GM19328 (cell line): ENCODE results near the gene WDFY2.
A peak's percentile ranks its signal among the peaks of the same experiment; 100 is the strongest.
"Not testable (repeated sequence)": the region's sequence is repeated elsewhere in the genome, so short reads cannot be mapped to it uniquely, and the experiment has no call there.

Experiments used
- ATAC-seq: cut with Tn5 transposase; IDR thresholded peaks from one replicate; pipeline ENCODE4 v1.9.1; 2021; ENCODE audit warnings: mild to moderate bottlenecking, moderate library complexity; ENCODE audit not compliant: unreplicated experiment

Gene WDFY2, protein sequence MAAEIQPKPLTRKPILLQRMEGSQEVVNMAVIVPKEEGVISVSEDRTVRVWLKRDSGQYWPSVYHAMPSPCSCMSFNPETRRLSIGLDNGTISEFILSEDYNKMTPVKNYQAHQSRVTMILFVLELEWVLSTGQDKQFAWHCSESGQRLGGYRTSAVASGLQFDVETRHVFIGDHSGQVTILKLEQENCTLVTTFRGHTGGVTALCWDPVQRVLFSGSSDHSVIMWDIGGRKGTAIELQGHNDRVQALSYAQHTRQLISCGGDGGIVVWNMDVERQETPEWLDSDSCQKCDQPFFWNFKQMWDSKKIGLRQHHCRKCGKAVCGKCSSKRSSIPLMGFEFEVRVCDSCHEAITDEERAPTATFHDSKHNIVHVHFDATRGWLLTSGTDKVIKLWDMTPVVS

GRCh38 chr13:51583875-51584730 lies at the start of gene WDFY2:
Gene WDFY2 (plus strand): TSS chr13:51584462. CDS start chr13:51584688, 226 bp downstream.
- ATAC-seq = peak; percentile 73

DNA sequence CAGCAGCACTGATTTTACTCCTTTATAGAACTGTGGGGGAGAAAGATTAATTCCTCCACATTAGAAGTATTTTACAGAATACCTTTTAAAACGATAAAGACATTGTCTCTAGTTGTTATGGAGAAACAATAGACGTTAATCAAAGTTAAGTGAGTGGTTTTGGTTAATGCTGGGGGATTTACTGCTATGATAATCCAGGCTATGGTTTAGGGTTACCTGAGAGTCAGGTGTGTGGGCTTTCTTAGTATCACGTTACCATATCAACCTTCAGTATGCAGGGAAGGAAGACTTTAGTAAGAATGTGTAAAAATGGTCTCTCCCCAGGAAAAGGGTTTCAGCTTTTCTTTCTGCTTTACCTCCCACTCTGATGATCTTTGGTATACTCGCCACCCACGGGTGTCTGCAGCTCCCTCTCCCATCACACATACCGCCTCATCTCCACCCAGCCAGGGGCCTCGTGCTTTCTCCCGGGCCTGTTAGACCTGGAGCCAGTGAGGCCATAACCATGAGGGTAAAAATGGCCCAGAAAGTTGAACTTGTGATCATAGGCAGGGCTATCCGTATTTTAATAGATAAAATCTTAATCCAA lies 45.6 kb upstream of the WDFY2 start:
- ATAC-seq = no peak

DNA sequence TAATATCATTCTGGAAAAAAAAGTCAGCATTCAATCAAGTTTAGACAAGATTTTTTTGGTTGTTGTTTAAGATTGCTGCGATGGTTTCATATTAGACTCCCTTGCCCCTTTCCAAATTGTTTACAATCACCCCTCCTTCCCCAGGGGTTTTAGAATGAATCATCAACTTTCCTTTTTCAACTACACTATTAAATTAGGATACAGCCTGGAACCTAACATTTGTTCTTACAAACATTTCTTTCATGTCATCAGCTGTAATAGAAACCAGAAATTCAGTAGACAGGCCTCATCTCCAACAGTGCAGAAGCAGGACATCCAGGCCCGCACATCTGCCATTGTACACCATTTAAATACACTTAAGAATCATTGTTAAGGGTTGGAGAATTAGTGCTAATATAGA lies 44.4 kb upstream of the WDFY2 start:
- no peak for ATAC-seq

DNA sequence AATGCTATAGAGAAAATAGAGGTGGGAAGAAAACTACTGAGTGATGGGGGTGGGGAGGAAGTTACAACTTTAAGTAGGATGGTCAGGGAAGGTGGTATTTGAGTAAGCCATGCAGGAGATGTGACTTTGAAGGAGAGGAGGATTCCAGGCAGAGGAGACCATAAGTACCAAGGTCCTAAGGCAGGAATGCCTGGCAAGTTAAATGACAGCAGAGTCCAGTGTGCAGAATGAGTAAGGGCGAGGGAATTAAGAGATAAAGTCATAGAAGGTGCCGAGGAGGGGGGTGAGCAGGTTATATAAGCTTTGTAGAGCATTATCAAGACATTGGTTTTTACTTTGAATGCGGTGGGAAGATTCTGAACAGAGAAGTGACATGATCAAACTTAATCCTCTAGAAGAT lies 43.2 kb upstream of the WDFY2 start:
- ATAC-seq = no peak

GRCh38 chr13:51541809-51542258 lies 42.4 kb upstream of the WDFY2 start:
- ATAC-seq = no peak

DNA sequence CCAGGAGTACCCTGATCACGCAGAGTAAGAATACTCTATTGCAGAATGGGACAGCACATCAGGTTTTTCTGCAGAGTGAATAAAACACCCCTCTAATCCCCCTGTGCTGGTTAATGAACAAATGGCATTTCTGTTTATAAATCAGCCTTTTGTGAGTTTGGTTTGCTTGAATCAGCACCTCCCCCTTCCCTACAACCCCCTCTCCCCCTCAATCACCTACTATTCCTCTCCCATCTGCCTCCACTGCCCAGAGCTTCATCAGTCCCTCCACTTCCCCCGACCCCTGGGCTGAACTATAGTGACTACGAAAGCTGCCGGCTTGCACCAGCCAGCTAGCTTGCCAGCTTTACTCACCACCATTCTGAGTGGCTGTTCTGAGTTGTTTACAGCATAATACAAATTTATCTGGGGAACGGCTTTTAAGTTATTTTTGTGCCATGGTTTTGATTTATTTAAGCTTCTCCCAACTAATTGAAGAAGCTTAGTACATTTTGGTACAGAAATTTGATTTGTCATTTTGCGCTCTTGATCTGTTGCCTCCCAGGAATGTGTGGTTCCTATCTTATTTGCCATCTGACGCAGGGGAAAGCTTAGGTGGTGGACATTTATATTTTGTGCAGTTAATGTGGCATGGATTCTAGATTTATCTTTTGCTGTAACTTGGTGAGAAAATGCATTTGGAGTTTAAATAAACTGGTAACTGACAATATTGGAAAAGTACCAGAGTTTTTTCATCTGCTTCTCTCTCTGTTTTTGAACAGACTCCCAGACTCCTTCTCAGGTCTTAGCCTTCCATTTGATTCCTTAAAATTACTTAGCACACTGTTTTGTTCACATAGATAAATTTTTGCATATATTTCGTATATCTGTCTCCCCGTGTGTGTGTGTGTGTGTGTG lies 41.7 kb upstream of the WDFY2 start:
- ATAC-seq = no peak

DNA sequence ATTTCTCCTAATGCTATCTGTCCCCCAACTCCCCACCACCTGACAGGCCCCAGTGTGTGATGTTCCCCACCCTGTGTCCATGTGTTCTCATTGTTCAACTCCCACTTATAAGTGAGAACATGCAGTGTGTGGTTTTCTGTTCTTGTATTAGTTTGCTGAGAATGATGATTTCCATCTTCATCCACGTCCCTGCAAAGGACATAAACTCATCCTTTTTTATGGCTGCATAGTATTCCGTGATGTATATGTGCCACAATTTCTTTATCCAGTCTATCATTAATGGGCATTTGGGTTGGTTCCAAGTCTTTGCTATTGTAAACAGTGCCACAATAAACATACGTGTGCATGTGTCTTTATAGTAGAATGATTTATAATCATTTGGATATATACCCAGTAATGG lies 38.8 kb upstream of the WDFY2 start:
- ATAC-seq = not testable (repeated sequence)

DNA sequence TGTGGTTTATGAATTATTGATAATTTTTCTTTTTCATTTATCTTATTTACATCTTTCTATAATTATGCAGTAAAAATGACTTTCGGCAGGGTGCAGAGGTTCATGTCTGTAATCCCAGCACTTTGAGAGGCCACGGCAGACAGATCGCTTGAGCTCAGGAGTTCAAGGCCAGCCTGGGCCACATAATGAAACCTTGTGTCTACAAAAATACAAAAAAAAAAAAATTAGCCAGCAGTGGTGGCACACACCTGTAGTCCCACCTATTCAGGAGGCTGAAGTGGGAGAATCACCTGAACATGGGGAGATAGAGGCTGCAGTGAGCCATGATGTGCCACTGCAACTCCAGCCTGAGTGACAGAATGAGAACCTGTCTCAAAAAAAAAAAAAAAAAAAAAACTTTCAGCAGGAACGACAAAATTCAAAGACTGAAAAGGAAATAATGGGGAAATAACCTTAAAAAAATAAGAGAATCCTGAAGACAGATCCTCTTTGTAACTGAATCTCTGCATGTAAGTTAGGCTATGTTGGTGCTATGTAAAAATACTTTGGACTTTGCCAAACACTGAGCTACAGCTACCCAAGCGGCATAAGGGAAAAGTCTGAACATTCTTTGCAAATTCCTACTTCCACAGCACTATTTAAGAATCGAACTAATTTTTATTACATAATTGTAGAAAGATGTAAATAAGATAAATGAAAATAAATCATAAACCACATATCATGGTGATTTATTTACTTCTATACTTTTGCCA lies 36.7 kb upstream of the WDFY2 start:
- ATAC-seq = no peak

GRCh38 chr13:51549050-51549449 lies 35.2 kb upstream of the WDFY2 start:
- ATAC-seq = peak; percentile 61

- ATAC-seq = no peak
These were observed 34.7 kb upstream of the WDFY2 start for GRCh38 chr13:51549593-51549992.

GRCh38 chr13:51550151-51550550 lies 34.1 kb upstream of the WDFY2 start:
- ATAC-seq = no peak

DNA sequence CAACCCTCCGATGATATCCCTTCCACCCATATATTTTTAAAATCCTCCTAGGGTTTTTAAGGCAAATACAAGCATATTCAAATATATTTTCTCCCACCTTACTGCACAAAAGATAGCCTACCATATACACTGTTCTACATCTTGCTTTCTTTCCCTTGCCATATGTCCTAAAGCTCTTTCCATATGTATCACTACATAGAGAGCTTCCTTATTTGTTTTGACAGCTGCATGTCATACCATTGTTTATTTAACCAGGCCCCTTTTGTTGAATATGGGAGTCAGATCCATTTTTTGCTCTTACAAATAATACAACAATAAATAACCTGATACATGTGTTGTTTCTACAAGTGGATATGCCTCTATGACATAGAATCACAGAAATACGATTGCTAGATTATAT lies 32.8 kb upstream of the WDFY2 start:
- no peak for ATAC-seq

DNA sequence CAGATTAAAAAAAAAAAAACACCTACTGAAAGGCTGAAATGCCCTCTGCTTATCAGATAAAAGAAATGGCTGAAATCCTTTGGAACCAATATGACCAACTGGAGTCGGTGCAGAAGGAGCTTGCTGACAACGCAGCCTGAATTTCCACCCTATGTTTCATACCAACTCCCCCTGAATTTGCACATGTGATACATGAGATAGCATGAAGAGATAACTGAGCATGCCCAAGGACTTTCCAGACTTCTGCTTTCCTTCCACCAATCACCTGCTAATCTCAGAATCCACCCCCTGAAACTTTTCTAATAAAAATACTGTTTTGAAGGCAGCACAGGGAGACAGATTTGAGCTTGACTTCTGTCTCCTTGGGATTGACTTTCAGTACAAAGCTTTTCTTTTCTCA lies 32.2 kb upstream of the WDFY2 start:
- no peak for ATAC-seq

- ATAC-seq = no peak
These were observed 30.7 kb upstream of the WDFY2 start for GRCh38 chr13:51553531-51553930.

- no peak for ATAC-seq
These were observed 27.5 kb upstream of the WDFY2 start for GRCh38 chr13:51556740-51557139.

DNA sequence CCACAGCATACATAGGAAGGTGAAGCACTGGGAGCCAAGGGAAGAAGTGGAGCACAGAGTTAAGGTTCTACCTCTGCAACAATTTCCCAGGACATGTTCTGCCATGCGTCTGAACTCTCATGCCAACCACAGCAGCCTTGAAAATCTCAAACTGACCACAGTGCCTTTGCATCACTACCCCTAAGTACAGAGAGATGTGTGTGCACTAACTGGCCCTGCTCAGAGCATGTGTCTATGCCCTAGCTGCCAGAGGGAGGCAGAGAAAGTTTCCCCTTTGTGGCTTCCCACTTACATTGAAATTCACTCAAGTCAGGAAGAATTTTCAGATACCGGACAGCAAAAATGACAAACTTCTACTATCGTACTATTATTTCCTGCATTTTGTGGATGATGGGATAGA lies 26.8 kb upstream of the WDFY2 start:
- no peak for ATAC-seq

- ATAC-seq = no peak
These were observed 26.2 kb upstream of the WDFY2 start for GRCh38 chr13:51557875-51558612.

GRCh38 chr13:51559946-51560735 lies 24.1 kb upstream of the WDFY2 start:
- ATAC-seq = no peak
